ENCODE results near the gene PWWP2B. TPM values are rescaled to one million over a fixed set of nuclear protein-coding genes. Genes with fewer than 3 reads are reported as not detected.
"Not testable (repeated sequence)": the region's sequence is repeated elsewhere in the genome, so short reads cannot be mapped to it uniquely, and the experiment has no call there.

The PWWP2B gene
- total RNA-seq, 2 donors from 2014 or later = 11.8 to 12.7 TPM

DNA sequence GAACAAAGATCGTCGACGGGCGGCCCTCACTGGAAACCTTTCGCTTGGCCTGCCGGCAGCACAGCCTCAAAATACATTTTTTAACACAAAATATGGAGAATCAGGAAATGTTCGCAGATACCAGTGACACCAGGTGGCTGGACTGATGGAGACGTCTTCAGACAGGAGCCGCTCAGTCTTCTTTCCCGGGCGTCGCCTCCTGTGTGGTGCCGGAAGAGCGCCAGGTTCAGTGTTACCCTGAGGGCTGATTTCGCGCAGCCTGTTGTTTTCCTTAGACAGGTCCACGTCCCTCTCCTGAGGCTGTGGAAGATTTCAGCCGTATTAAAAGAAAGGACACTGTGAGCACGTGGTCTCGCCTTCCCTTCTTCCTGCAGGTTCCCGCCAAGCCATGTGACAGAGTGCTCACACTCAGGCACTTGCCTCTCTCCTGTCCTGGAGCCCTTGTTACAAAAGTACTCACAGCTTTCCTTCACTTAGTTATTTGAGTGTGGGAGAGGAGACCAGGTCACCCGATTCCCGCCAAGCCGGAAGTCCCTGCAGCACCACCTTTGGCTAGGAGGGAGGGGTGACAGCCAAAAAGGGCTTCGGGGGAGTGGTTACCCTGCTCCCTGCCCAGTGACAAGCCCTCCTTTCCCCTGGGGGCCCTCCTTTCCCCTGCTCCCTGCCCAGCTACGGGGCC lies 21.7 kb upstream of the PWWP2B start:
- DNase-seq (no peak), ATAC-seq (no peak)
- intact Hi-C loops (cut with DNase I) = no loop called here

DNA sequence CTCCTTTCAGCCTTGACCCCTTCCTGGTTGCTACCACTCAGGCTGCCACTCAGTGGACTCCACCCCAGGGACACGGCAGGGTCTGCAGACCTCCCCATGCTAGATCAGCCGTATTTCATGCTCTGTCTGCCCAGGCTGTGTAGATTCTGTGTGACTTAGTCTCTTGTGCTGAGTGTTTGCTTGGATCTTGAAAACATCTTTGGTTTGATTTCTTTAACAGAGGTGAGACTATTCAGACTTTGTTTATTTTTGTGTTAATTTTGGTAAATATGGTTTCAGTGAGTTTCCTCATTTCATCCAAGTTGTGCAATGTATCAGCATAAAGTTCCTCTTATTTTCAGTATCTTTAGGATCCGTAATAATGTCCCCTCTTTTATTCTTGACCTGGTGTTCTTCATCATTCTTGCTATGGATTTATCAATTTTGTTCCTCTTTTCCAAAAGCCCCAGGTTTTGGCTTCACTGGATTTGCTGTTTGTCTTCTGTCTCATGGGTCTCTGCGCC lies 21.2 kb upstream of the PWWP2B start:
- no peak for DNase-seq
- intact Hi-C loops (cut with DNase I) = no loop called here
- ATAC-seq = no peak

DNA sequence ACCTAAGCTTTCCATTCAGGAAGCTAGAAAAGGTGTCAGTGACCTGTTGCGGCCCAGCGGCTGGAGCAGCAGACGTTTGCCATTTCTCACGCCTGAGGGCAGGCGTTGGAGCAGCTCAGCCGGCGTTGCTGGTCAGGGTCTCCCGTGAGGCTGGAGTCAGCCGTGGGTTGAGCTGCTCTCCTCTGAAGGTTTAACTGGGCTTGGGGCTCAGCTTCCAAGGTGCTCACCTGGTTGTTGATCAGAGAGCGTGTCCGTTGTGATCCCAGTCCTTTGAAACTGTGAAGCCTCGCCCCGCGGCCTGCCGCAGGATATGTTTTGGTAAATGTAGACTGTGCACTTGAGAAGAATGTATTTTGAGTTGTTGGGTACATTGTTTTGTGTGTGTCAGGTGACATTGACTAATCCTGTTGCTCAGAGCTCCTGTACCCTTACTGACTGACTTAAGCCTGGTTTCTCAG lies 20.6 kb upstream of the PWWP2B start:
- intact Hi-C loops (cut with DNase I) = no loop called here
- ATAC-seq = no peak
- no peak for DNase-seq

DNA sequence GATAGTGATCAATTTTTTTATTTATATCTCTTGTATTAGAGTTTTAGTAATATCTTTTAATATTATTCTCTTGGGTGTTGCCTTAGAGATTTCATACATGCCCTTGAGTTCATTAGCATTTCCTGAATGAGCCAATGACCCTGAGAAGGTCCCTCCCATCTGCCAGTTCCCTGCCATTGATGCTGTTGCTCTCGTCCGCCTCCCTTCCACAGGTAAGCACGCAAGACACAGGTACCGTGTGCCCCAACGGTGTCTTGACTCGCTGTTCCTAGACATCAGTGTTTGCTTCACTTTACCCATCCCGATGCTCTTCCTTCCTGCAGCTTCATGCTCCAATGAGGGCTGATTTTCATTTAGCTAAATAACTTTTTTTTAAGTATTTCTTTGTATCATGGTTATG lies 19.7 kb upstream of the PWWP2B start:
- no peak for ATAC-seq
- no peak for DNase-seq
- intact Hi-C loops (cut with DNase I) = no loop called here

DNA sequence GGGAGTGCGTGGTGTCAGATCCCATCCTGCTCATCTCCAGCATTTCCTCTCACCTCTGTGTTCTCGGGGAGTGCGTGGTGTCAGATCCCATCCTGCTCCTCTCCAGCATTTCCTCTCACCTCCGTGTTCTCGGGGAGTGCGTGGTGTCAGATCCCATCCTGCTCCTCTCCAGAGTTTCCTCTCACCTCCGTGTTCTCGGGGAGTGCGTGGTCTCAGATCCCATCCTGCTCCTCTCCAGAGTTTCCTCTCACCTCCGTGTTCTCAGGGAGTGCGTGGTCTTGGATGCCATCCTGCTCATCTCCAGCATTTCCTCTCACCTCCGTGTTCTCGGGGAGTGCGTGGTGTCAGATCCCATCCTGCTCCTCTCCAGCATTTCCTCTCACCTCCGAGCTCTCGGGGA lies 18.0 kb upstream of the PWWP2B start:
- ATAC-seq; intact Hi-C loops (cut with DNase I); DNase-seq: not testable (repeated sequence)

DNA sequence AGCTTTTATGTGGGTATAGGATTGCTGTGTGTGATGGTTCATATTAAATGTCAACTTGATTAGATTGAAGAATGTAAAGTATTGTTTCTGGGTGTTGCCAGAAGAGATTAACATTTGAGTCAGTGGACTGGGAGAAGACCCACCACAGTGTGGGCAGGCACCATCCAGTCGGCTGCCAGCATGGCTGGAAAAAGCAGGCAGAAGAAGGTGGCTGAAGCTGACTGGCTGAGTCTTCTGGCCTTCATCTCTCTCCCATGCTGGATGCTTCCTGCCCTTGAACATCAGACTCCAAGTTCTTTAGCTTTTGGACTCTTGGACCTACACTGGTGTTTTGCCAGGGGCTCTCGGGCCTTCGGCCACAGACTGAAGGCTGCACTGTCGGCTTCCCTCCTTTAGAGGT lies 16.0 kb upstream of the PWWP2B start:
- not testable (repeated sequence) for ATAC-seq
- intact Hi-C loops (cut with DNase I) = loop anchor here in 1 of 2 donors (10.0 kb wide), 1 partner anchor 264 kb away; no protein-coding TSS in a partner anchor

DNA sequence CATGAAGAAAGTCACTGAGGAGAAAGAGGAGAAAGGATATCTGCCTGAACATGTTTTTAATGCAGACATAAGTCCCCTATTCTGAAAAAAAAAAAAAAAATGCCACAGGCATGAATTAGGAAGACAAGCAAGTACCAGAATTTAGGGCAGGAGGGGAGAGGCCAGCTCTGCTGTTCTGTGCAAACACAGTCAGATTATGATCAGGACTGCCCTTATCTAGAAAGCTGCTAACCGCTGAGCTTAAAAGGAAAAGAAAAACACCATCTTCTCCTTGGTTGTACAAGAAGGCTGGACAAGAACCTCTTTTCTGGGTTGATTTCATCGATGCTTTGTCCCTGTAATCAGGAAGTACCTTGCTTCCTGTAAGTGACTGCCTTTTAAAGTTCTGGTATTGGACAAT lies 15.3 kb upstream of the PWWP2B start:
- ATAC-seq (no peak), DNase-seq (no peak)
- intact Hi-C loops (cut with DNase I) = loop anchor here in 1 of 2 donors (10.0 kb wide), 1 partner anchor 263 kb away; no protein-coding TSS in a partner anchor

More for the DNA sequence above, 16.0 kb upstream of the PWWP2B start:
- DNase-seq = not testable (repeated sequence)

DNA sequence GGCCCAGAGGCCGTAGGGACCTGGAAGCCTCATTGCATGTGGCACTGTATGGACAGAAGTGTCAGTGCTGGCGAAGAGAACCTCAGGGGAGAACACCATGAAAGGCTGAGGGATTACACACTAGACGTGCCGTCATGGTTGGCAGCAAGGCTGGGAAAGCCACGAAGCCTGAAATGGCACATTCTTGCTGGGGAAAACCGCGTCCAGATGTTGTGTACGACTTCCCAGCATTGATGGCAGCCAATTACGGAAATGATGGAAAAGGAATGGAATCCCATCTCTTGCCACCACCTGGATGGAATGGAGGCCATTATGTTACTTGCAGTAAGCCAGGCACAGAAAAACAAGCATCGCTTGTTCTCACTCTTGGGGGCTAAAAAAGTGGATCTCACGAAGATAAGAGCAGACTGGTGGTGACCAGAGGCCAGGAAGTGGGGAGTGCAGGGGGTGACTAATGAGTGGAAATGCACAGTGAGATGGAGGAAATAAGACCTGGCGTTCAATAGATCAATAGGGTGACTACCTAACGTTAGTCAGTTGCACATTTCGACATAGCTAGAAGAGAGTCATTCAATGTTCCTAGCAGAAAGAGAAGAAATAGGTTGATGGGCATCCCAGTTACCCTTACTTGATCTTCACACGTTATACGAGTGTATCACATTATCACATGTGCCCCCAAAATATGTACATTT lies 14.6 kb upstream of the PWWP2B start:
- intact Hi-C loops (cut with DNase I) = loop anchor here in 1 of 2 donors (10.0 kb wide), 1 partner anchor 262 kb away; no protein-coding TSS in a partner anchor
- ATAC-seq = no peak
- DNase-seq = no peak

DNA sequence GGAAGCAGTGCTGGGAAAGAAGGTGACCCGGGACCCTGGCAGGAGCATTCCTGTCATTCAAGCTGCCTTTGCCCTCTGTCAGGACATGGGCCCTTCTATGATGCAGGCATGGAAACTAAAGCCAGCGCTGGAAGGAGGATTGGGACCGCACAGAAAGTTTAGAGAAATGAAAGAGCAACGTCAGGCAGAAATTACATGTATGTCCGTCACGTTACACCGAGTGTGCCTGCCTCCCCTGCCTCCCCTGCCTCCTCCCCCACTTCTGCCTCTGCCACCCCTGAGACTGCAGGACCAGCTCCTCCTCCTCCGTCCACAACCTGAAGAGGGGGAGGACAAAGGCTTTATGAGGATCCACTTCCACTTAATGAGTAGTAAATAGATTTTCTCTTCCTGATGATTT lies 13.9 kb upstream of the PWWP2B start:
- intact Hi-C loops (cut with DNase I) = loop anchor here in 1 of 2 donors (10.0 kb wide), 1 partner anchor 262 kb away; no protein-coding TSS in a partner anchor
- DNase-seq (no peak), ATAC-seq (no peak)

DNA sequence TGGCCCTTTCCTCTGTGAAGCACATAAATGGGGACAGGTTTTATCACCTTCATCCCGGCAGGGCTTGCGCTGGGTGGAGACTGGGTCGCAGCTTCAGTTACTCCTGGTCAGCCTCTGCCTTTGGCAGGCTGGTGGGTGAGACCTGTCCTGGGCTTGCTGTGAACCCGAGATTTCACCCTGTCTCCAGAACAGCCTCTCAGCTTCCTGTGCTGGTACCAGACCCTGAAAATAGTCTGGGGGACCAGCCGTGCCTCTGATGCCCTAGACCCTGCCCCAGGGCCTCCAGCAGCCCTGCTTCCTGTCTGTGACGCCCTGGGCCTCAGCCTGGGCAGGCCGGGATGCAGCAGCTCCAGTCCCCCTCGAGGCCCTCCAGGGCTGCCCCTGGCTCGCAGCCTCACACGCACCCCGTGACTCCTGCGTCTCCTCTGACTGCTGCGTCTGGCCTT lies 13.2 kb upstream of the PWWP2B start:
- intact Hi-C loops (cut with DNase I) = loop anchor here in 1 of 2 donors (10.0 kb wide), 1 partner anchor 261 kb away; no protein-coding TSS in a partner anchor

DNA sequence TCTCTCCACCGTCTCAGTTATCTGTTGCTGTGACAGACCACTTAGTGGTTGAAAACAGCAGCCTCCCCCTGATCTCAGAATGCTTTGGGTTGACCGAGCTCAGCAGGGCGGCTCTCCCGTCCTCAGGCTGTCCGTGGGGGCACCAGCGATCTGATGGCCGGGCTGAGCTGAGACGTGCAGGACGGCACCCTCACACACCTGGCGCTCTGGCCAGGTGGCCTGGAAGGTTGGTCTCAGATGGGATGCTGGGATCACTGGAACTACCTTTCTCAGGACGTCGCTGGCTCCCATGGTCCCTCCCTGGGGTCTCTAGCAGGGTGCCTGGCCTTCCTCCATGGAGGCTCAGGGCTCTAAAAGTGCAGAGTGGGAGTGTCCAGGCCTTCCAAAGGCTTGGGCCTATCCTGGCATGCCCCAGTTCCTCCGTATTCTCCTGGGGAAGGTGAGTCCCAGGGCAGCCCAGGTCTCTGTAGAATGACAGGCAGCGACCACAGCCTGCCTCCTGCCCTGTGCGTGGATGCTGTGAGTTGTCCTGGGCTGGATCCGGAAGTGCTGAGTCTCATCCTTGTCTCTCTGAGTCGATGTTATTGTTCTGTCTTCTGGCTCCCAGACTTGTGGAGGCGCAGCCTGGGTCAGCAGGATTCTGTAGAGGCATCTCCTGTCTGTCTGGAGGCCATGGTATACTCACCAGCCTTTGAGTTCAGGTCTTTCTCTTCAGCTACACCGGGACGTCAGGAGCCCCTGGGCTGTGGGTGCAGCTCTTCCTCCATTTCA lies 12.2 kb upstream of the PWWP2B start:
- DNase-seq = no peak
- intact Hi-C loops (cut with DNase I) = loop anchor here in 1 of 2 donors (10.0 kb wide), 1 partner anchor 260 kb away; no protein-coding TSS in a partner anchor
- ATAC-seq = no peak

More for the DNA sequence above, 13.2 kb upstream of the PWWP2B start:
- ATAC-seq = no peak
- DNase-seq = no peak

DNA sequence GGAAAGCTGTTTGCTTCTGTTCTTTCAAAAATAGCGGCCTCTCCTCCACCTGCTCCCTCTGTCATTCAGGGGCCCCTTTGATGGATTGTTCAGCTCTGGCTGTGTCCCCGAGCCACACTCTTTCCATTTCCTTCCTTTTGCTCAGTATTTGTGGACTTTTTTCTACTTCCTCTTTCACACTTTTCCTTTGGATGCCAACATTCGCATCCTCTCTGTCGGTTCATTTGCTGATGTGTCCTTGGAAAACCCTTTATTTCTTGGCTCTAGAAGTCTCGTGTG lies 11.7 kb upstream of the PWWP2B start:
- DNase-seq (no peak), ATAC-seq (no peak)
- intact Hi-C loops (cut with DNase I) = loop anchor here in 1 of 2 donors (10.0 kb wide), 1 partner anchor 259 kb away; no protein-coding TSS in a partner anchor

DNA sequence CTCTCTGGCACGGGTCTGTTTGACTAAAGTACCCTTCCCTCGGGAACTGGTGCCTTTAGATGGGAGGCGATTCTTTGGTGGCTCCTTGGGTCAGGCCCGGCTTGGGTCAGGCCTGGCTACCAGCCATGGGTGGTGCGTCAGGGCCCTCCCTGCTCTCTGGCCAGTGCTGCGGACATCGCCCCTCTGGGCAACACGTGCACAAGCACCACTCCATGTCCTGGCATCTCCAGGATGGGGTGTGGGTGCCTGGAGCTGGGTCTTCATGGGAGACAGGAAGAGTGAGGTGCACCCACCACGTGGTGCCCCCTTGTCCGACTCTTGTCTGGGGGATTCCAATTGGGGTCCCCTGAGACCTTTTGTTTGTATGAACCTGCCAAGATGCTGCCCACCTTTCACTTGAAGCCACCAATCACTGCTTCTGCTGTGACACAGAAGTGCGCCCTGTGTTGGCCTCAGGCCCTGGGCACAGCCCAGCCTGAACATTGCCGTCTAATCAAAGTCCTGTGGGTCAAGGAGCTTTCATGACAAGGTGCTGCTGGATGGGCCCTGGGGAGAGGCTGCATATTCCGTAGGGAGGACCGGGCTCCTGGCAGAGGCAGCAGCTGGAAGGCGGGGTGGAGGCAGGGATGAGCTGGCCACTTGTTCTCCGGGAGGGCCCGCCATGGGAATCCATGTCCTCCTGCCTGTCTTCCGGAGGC lies 11.1 kb upstream of the PWWP2B start:
- DNase-seq = peak; percentile 16
- intact Hi-C loops (cut with DNase I) = loop anchor here in 1 of 2 donors (10.0 kb wide), 1 partner anchor 259 kb away; no protein-coding TSS in a partner anchor
- no peak for ATAC-seq

DNA sequence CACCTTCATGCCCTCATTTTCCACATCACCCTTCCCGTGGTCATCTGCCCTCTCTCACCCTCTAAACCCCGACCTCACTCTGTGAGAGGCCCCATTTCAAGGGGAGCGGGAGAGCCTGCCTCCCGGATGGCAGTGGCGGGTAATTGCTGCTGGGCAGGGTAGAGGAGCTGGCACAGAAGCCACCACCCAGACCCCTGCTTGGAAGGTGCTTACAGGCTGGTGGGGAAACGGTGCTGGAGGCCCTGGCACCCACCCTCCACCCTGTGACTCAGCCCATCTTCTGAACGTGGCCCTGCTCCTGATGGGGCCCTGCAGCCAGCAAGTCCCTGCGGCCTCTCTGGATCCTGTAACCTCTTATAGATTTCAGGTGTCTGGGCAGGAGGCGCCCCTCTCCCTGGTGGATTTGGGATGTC lies 10.6 kb upstream of the PWWP2B start:
- no peak for DNase-seq
- no peak for ATAC-seq
- intact Hi-C loops (cut with DNase I) = loop anchor here in 1 of 2 donors (10.0 kb wide), 1 partner anchor 258 kb away; no protein-coding TSS in a partner anchor

DNA sequence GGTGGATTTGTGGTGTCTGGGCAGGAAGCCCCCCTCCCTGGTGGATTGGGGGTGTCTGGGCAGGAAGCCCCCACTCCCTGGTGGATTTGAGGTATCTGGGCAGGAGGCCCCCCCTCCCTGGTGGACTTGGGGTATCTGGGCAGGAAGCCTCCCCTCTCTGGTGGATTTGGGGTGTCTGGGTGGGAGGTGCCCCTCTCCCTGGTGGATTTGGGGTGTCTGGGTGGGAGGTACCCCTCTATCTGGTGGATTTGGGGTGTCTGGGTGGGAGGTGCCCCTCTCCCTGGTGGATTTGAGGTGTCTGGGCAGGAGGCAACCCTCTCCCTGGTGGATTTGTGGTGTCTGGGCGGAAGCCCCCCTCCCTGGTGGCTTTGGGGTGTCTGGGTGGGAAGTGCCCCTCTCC lies 10.1 kb upstream of the PWWP2B start:
- DNase-seq = peak; percentile 15
- not testable (repeated sequence) for ATAC-seq
- intact Hi-C loops (cut with DNase I) = loop anchor here in 1 of 2 donors (10.0 kb wide), 1 partner anchor 258 kb away; no protein-coding TSS in a partner anchor

DNA sequence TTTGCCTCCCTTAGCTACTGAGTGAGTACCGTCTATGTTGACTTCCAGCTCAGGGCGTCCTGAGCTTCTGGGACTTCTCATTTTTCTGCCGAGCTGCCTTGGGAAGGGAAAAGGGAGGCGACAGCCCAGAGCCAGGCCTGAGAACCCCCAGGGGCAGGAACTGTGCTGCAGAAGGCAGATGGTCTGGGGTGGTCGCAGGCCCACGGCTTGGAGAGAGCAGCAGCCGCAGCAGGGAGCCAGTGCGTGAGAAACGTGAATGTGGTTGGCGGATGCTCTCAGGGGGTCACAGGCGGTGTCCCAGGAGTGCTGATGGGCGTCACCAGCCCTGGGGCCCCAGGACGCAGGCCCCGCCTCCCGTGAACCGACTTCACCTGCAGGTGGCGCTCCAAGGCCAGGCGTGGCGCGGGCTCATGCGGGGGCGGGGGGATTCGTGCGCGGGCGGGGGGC lies 9.2 kb upstream of the PWWP2B start:
- intact Hi-C loops (cut with DNase I) = loop anchor here (1.0 to 10.0 kb wide), 2 partner anchors 66 to 257 kb away; no protein-coding TSS in a partner anchor
- DNase-seq (peak; percentile 74), ATAC-seq (peak; percentile 54 to 60)

DNA sequence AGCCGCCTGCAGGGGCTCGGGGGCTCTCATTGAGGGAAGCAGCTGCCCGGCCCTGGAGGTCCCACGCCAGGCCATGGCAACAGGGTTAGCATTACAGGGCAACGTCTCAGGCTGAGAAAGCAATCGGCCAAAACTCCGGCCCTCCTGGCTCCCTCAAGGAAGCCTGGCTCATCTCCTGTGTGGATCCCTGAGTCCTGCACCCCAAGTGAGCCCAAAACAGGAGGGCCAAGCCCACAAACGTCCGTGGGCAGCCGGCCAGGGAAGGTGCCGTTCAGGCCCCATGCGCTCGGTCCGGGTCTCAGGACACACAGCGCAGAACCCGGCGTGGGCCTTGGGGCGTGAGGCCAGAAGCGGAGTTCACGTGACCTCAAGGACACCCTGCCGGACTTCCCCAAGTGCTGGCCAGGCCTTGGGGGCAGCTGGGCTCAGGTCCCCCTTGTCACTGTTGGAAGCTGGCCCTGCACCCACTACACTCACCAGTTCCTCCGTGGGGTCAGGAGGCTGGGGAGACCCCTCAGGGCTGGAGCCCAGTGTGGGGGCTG lies 8.0 kb upstream of the PWWP2B start:
- peak in 1 of 2 donors; percentile 31 for ATAC-seq
- DNase-seq = peak; percentile 46
- intact Hi-C loops (cut with DNase I) = loop anchor here (1.0 to 10.0 kb wide), 2 partner anchors 64 to 256 kb away; no protein-coding TSS in a partner anchor

Measured in left cardiac atrium (tissue), 4 donors.